K562 treated with DMSO at 1 percent for 12 hours (cell line): ENCODE measurements around the gene LCE2D. TPM values are rescaled to one million over a fixed set of nuclear protein-coding genes. Genes with fewer than 3 reads are reported as not detected.

Experiments used
- total RNA-seq: library from RNA; unstranded; fragments of 300-600 nt; gene quantifications from 2 replicates; pipeline ENCODE4 v1.2.3, GENCODE V29; 2022; ENCODE audit not compliant: insufficient read depth

Gene LCE2D, protein sequence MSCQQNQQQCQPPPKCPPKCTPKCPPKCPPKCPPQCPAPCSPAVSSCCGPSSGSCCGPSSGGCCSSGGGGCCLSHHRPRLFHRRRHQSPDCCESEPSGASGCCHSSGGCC
- not detected in 2 replicates for total RNA-seq

DNA sequence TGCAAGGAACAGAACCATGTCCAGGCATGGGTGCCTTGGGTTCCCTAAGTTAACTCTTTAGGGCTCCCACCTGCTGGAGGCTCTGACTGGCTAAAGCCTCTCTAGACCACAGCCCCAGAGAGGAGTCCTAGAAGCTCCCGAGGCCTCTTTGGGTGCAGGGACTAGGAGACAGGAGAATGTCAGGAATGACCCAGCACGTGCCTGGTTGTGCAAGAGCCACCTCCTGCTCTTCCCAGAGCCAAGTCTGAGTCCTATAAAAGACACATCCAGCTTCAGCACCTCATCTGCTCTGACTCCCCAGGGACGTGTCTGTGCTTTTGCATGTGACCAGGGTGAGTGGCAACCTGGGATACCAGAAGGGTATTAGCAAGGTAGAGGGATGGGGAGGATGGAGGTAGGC is at the start of gene LCE2D:
LCE2D (plus strand) TSS at position 283 of the 400 bp plus-strand sequence. CDS start 726 bp downstream, outside the sequence.

DNA sequence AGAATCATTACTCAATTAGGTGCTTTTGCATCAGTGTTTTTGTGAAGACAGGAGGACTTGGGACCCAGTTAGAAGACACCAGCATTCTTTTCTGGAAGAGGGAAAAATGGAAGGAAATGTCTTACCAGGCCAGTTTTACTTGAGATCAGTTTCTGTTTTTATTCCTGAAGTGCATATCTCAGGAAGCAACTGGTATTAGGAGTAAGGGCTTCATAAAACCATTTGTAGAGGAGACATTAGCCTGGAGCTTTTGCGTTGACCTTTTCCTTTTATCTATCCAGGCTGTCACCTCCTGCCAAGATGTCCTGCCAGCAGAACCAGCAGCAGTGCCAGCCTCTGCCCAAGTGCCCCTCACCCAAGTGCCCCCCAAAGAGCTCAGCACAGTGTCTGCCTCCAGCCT is 49.7 kb upstream of the LCE2D start, which contains the start of gene LCE3B:
LCE3B (plus strand) TSS at position 301 of the 400 bp plus-strand sequence; CDS start at position 301, 0 bp downstream.

DNA sequence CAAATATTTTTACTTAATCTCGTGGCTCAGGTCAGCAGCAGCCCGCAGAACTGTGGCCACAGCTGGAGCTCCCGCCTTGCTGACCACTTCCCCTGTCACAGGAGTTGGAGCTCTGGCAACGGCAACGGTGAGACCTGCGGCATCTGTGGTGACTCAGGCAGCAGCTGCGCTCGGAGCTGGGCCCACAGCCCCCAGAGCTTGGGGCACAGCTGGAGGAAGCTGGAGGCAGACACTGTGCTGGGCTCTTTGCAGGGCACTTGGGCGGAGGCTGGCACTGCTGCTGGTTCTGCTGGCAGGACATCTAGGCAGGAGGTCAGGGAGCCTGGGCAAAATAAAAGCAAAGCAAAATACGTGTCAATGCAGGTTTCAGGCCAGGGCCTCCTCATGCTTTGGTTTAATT is 40.4 kb upstream of the LCE2D start, which contains the start of gene LCE3A:
LCE3A (minus strand) TSS at position 301 of the 400 bp plus-strand sequence; CDS start at position 301, 0 bp downstream.

DNA sequence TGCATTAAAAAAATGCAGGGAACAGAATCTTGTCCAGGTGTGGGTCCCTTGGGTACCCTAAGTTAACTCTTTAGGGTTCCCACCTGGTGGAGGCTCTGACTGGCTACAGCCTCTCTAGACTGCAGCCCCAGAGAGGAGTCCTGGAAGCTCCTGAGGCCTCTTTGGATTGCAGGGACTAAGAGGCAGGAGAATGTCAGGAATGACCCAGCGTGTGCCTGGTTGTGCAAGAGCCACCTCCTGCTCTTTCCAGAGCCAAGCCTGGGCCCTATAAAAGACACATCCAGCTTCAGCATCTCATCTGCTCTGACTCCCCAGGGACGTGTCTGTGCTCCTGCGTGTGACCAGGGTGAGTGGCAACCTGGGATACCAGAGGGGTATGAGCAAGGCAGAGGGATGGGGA is 11.8 kb downstream of the LCE2D start, which contains the start of gene LCE2C:
LCE2C (plus strand) TSS at position 297 of the 400 bp plus-strand sequence. CDS start 737 bp downstream, outside the sequence.

DNA sequence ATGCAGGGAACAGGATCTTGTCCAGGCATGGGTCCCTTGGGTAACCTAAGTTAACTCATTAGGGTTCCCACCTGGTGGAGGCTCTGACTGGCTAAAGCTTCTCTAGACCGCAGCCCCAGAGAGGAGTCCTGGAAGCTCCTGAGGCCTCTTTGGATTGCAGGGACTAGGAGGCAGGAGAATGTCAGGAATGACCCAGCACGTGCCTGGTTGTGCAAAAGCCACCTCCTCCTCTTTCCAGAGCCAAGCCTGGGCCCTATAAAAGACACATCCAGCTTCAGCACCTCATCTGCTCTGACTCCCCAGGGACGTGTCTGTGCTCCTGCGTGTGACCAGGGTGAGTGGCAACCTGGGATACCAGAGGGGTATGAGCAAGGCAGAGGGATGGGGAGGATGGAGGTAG is 22.6 kb downstream of the LCE2D start, which contains the start of gene LCE2B:
LCE2B (plus strand) TSS at position 301 of the 400 bp plus-strand sequence. CDS start 721 bp downstream, outside the sequence.

GRCh38 chr1:152697701-152698600 is 34.8 kb downstream of the LCE2D start, which contains the start of gene LCE2A:
Gene LCE2A, plus strand, starts transcription at chr1:152698345. Its CDS starts 557 bp downstream, at chr1:152698902.

GRCh38 chr1:152707860-152708259 is 44.7 kb downstream of the LCE2D start, which contains the start of gene LCE4A:
Gene LCE4A, plus strand, starts transcription at chr1:152708160. Its CDS starts 916 bp downstream, at chr1:152709076.

Other genes starting within 250 kb of the LCE2D start
- gene CRNN, start 249.1 kb upstream of the LCE2D start, total RNA-seq = not detected in 2 replicates
- gene LCE5A, start 152.6 kb upstream of the LCE2D start, total RNA-seq = not detected in 2 replicates
- gene CRCT1, start 148.9 kb upstream of the LCE2D start, total RNA-seq = not detected in 2 replicates
- not detected in 2 replicates for gene LCE3E, start 96.6 kb upstream of the LCE2D start, total RNA-seq
- gene LCE3D, start 82.9 kb upstream of the LCE2D start, total RNA-seq = not detected in 2 replicates
- gene LCE3C, start 63.1 kb upstream of the LCE2D start, total RNA-seq = not detected in 2 replicates
- not detected in 2 replicates for gene LCE3B, start 49.6 kb upstream of the LCE2D start, total RNA-seq
- gene LCE3A, start 40.3 kb upstream of the LCE2D start, total RNA-seq = not detected in 2 replicates
- gene LCE2C, start 11.9 kb downstream of the LCE2D start, total RNA-seq = not detected in 2 replicates
- gene LCE2B, start 22.7 kb downstream of the LCE2D start, total RNA-seq = not detected in 2 replicates
- gene LCE2A, start 35.0 kb downstream of the LCE2D start, total RNA-seq = not detected in 2 replicates
- gene LCE4A, start 44.8 kb downstream of the LCE2D start, total RNA-seq = not detected in 2 replicates
- gene KPRP, start 94.6 kb downstream of the LCE2D start, total RNA-seq = not detected in 2 replicates
- gene LCE1F, start 111.8 kb downstream of the LCE2D start, total RNA-seq = not detected in 2 replicates
- not detected in 2 replicates for gene LCE1E, start 122.9 kb downstream of the LCE2D start, total RNA-seq
- not detected in 2 replicates for gene LCE1D, start 133.3 kb downstream of the LCE2D start, total RNA-seq
- gene LCE1C, start 143.3 kb downstream of the LCE2D start, total RNA-seq = not detected in 2 replicates
- not detected in 2 replicates for gene LCE1B, start 148.6 kb downstream of the LCE2D start, total RNA-seq
- gene LCE1A, start 164.1 kb downstream of the LCE2D start, total RNA-seq = not detected in 2 replicates
- not detected in 2 replicates for gene LCE6A, start 179.5 kb downstream of the LCE2D start, total RNA-seq
- gene LCE7A, start 196.6 kb downstream of the LCE2D start, total RNA-seq = not detected in 2 replicates
- gene SMCP, start 214.9 kb downstream of the LCE2D start, total RNA-seq = not detected in 2 replicates
- not detected in 2 replicates for gene IVL, start 245.2 kb downstream of the LCE2D start, total RNA-seq